Testis (tissue), 5 donors: Measurements from ENCODE around the gene COQ6. TPM values are rescaled to one million over a fixed set of nuclear protein-coding genes. Genes with fewer than 3 reads are reported as not detected.
"Not testable (repeated sequence)": the region's sequence is repeated elsewhere in the genome, so short reads cannot be mapped to it uniquely, and the experiment has no call there.

ENCODE experiments used
- DNase-seq: peaks from one replicate; pipeline ENCODE4 v3.0.0-alpha.2; 2019
- H3K27ac ChIP-seq, 2 donors: fragments of 200-600 bp; sonication (generic); one replicate each; pipeline ENCODE4 v1.5.1; 2019
- H3K27me3 ChIP-seq: fragments of 200-600 bp; sonication (generic); one replicate; pipeline ENCODE4 v1.5.1; 2019
- H3K36me3 ChIP-seq: fragments of 200-600 bp; sonication (generic); one replicate; pipeline ENCODE4 v1.5.1; 2017; ENCODE audit warnings: low read depth; ENCODE audit errors: missing control alignments
- H3K4me1 ChIP-seq: fragments of 200-600 bp; sonication (generic); one replicate; pipeline ENCODE4 v1.5.1; 2019
- H3K4me3 ChIP-seq, 2 donors: fragments of 200-600 bp; sonication (generic); one replicate each; pipeline ENCODE4 v1.5.1; 2017 to 2019
- H3K9me3 ChIP-seq: fragments of 200-600 bp; sonication (generic); one replicate; pipeline ENCODE4 v1.5.1; 2017
- POLR2A ChIP-seq: fragments of 450-650 bp; IDR thresholded peaks from one replicate; pipeline ENCODE4 v1.6.1; 2017; ENCODE audit warnings: antibody characterized with exemption, mild to moderate bottlenecking, moderate library complexity
- WGBS, 2 donors: methylation state at CpG; one replicate each; pipeline ENCODE4 v1.1.5; 2018; 5-methylcytosine and 5-hydroxymethylcytosine counted together
- intact Hi-C: fragments of 100-400 bp; cut with DNase I; formaldehyde crosslinking; loops from one replicate; pipeline ENCODE4 v1.15.1; 2023; ENCODE audit warnings: low total_unique reads
- long read RNA-seq, 2 donors: transcript quantifications; one replicate each; lab custom pipeline, GENCODE V29; 2026
- polyA plus RNA-seq: library from polyadenylated mRNA; stranded (reverse); fragments of 350-450 nt; fragmentation: Illumina TruSeq; extraction: RNeasy Lipid Tissue Mini Kit (QIAGEN cat#74804); gene quantifications from one replicate; pipeline ENCODE4 v1.2.3, GENCODE V29; 2014; ENCODE audit warnings: low read depth, low replicate concordance; ENCODE audit not compliant: insufficient read depth
- total RNA-seq, 2 donors: library from RNA; depleted of rRNA; stranded (reverse); fragments of >200 nt; gene quantifications; one replicate each; pipeline ENCODE4 v1.2.3, GENCODE V29; 2016
- TF ChIP-seq, protein P1 (sequence below), 3 experiments: fragments of 450-650 bp in 2 of 3; fragments of 200-600 bp in 1 of 3; sonication (generic) in 1 of 3; IDR thresholded peaks; one replicate each; pipeline ENCODE4 v1.5.1; 2016 to 2019; ENCODE audit warnings: antibody characterized with exemption in 3 of 3, mild to moderate bottlenecking in 2 of 3, moderate library complexity in 1 of 3

COQ6 gene
- total RNA-seq, result 10 to 100 TPM; 61.0 to 69.8 TPM
- polyA plus RNA-seq, result 66.2 TPM
- long read RNA-seq, donor 1, transcript COQ6-201 (12 exons, 2,118 nt), result major isoform, 9 of 10 reads
- long read RNA-seq, donor 1, partial matches to known transcripts, result 0 of 10 reads
- long read RNA-seq, donor 1, other reads (novel, unspliced or antisense), result 0 of 10 reads
- long read RNA-seq, donor 2, transcript COQ6-201 (12 exons, 2,118 nt), result major isoform, 8 of 9 reads
- long read RNA-seq, donor 2, partial matches to known transcripts, result 0 of 9 reads
- long read RNA-seq, donor 2, other reads (novel, unspliced or antisense), result 0 of 9 reads

DNA sequence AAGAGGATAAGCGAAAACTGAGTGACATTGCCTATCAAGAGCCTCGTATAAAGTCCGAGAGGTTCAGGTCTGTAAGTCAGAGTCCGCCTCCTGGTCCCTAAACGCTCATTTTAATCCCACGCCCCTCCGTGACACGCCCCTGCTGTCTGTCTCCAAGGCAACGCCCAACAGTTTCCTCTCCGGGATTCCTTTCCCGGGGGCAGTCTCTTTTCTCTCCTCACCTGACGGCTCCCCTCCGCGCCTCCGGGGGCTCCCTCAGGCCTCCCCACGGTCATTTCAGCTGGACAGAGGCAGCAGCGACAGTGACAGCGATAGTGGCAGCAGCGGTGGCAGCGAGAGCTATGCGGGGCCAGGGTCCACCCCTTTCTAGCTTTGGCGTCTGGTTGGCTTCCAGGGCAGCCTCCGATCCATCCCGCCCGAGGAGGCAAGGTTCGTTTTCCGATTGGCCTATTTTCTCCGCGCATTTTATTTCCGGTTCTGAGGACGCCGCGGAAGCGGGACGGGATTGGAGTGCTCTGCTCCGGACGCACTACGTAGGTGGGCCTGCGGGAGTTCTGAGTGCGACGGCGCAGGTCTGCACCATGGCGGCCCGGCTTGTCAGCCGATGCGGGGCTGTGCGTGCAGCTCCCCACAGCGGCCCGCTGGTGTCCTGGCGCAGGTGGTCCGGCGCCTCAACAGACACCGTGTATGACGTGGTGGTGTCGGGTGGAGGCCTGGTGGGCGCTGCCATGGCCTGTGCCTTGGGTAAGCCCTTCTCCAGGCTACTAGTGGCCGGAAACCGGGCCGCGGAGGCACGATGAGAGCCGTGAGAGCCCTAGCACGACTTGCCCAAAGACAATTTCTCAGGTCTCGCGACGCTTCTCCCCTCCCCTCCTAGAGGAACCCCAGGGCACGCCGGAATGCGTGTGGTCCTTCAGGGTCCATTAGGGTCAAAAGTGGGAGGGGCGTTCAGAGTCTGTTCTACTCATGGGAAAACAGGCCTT is at the start of gene COQ6, which contains the start of gene FAM161B:
TSS of gene COQ6 (plus strand) at position 551 of the 983 bp plus-strand sequence. CDS start at position 582, 31 bp downstream.
TSS of gene FAM161B (minus strand) at position 343 of the 983 bp plus-strand sequence. CDS start at position 275, 68 bp downstream.
- H3K4me3 ChIP-seq, result peak within 1 kb of the TSS; percentile 72 to 92
- H3K36me3 ChIP-seq, result no peaks in the 10 kb centered on the region
- intact Hi-C loops, result no loop called here
- no peaks in the 10 kb centered on the region for H3K9me3 ChIP-seq
- DNase-seq, result peak; percentile 97
- H3K27ac ChIP-seq, result peak within 1 kb of the TSS; percentile 83 to 87
- H3K4me1 ChIP-seq, result no peaks in the 10 kb centered on the region
- TF ChIP-seq, protein P1, sequence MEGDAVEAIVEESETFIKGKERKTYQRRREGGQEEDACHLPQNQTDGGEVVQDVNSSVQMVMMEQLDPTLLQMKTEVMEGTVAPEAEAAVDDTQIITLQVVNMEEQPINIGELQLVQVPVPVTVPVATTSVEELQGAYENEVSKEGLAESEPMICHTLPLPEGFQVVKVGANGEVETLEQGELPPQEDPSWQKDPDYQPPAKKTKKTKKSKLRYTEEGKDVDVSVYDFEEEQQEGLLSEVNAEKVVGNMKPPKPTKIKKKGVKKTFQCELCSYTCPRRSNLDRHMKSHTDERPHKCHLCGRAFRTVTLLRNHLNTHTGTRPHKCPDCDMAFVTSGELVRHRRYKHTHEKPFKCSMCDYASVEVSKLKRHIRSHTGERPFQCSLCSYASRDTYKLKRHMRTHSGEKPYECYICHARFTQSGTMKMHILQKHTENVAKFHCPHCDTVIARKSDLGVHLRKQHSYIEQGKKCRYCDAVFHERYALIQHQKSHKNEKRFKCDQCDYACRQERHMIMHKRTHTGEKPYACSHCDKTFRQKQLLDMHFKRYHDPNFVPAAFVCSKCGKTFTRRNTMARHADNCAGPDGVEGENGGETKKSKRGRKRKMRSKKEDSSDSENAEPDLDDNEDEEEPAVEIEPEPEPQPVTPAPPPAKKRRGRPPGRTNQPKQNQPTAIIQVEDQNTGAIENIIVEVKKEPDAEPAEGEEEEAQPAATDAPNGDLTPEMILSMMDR (IDR thresholded peaks at IDR 0.05), result peak in 2 of 3 experiments; percentile 29 to 58
- no peak for TF ChIP-seq POLR2A
- 0 to 2% methylated on average over 20 to 69 of the region's 70 CpGs for WGBS, 2 donors
- no peaks in the 10 kb centered on the region for H3K27me3 ChIP-seq

DNA sequence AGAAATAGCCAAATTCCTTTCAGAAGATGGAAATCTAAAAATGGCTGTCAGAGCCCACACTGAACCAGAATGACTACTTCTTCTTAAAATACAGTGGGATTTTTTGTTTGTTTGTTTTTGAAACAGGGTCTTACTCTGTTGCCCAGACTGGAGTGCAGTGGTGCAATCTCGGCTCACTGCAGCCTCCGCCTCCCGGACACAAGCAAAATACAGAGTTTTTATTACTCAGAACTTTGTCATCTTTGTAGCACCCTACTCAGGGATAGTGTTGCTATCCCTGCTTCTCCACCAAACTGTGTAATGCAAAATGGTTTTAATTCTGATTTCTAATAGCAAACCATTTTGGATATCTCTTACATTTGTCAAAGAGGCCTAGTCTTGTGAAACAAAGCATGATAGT is 47.1 kb upstream of the COQ6 start:
- intact Hi-C loops, result no loop called here
- Histone ChIP-seq H3K9me3 (no peaks in the 10 kb centered on the region), H3K27me3 (no peaks in the 10 kb centered on the region), H3K4me3 (no peak overlapping the region), H3K4me1 (peaks cover 7% of the 10 kb centered on the region), H3K27ac (no peak overlapping the region), H3K36me3 (no peaks in the 10 kb centered on the region)
- DNase-seq, result no peak
- TF ChIP-seq, protein P1 (IDR thresholded peaks at IDR 0.05), result no peak
- no peak for TF ChIP-seq POLR2A
- WGBS, 2 donors, result 64 to 94% methylated on average over 3 of the region's 3 CpGs

DNA sequence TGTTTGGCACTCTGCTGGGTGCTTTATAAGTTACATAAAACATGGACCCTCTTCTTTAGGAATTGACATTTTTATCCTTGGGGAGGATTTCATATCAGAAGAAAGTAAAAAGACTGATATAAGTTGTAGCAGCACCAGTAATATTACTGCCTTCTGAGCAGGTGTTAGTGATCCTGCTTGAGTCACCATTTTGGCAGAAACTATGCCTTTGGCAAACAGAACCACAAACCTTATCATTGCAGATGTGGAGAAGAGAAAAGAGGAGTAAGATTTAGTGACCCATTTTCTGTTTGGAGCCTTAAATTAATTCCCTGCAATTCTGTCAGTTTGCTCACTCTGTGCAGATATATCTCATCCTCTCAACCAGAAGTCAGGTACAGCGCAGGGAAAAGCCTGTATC is 40.4 kb upstream of the COQ6 start:
- Histone ChIP-seq H3K36me3 (no peaks in the 10 kb centered on the region), H3K9me3 (no peaks in the 10 kb centered on the region), H3K27ac (peak overlapping the region in 1 of 2 donors; percentile 18), H3K4me1 (peaks cover 23% of the 10 kb centered on the region), H3K27me3 (no peaks in the 10 kb centered on the region), H3K4me3 (no peak overlapping the region)
- TF ChIP-seq POLR2A, result no peak
- no peak for DNase-seq
- WGBS, 2 donors, result 55 to 74% methylated on average over 1 of the region's 1 CpG
- intact Hi-C loops, result no loop called here

DNA sequence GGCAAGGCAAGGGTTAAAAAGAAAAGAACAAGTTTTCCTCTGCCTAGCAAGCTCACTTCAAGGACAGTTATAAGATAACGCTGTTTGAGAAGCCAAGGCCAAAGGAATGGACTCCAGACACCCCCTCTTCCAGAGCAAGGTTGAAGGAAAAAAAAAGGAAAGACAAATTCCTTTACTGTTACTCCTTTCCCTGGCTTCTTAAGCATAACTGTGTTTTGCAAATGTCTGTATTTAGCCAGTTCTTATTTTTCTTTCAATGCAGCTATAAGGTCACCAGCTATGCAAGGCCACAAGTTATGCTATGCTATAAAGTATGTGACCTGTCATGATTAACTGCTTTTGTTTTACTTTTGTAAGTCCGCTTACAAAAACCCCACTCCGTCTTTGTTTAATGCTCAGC is 36.8 kb upstream of the COQ6 start:
- H3K9me3 ChIP-seq, result no peaks in the 10 kb centered on the region
- TF ChIP-seq, protein P1 (IDR thresholded peaks at IDR 0.05), result no peak
- no peak for TF ChIP-seq POLR2A
- H3K27me3 ChIP-seq, result no peaks in the 10 kb centered on the region
- H3K4me1 ChIP-seq, result peaks cover 23% of the 10 kb centered on the region
- peak overlapping the region in 1 of 2 donors; percentile 6 for H3K27ac ChIP-seq
- 30 to 57% methylated on average over 3 of the region's 3 CpGs for WGBS, 2 donors
- no peak for DNase-seq
- intact Hi-C loops, result no loop called here
- H3K36me3 ChIP-seq, result no peaks in the 10 kb centered on the region
- no peak overlapping the region for H3K4me3 ChIP-seq

DNA sequence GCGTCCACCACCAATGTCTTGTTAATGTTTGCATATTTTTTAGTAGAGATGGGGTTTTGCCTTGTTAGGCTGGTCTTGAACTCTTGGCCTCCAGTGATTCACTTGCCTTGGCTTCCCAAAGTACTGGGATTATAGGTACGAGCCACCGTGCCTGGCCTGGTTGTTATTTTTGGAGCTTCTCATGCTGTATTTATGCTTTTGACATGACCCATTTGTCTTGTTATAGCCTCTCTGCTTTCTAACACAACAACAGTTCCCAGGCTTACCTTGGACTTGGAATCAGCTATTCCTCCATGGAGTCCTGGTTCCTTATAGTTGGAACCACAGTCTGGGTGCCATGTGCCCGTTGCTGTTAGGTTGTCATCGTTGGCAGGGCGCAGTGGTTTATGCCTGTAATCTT is 33.8 kb upstream of the COQ6 start:
- Histone ChIP-seq H3K27me3 (no peaks in the 10 kb centered on the region), H3K4me1 (peaks cover 10% of the 10 kb centered on the region), H3K4me3 (no peak overlapping the region), H3K36me3 (no peaks in the 10 kb centered on the region), H3K27ac (no peak overlapping the region), H3K9me3 (no peaks in the 10 kb centered on the region)
- DNase-seq, result no peak
- intact Hi-C loops, result no loop called here
- WGBS, 2 donors, result 89 to 91% methylated on average over 6 of the region's 6 CpGs
- TF ChIP-seq, protein P1 (IDR thresholded peaks at IDR 0.05), result no peak
- no peak for TF ChIP-seq POLR2A

DNA sequence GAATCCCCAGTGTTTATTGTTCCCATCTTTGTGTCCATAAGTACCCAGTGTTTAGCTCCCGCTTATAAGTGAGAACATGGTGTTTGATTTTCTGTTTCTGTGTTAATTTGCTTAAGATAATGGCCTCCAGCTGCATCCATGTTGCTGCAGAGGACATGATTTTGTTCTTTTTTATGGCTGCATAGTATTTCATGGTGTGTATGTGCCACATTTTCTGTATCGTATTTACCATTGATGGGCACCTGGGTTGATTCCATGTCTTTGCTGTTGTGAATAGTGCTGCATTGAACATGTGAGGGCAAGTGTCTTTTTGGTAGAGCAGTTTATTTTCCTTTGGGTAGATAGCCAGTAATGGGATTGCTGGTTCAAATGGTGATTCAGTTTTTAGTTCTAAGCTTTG is 30.6 kb upstream of the COQ6 start:
- H3K27me3 ChIP-seq, H3K9me3 ChIP-seq, DNase-seq, H3K4me1 ChIP-seq, H3K36me3 ChIP-seq, intact Hi-C loops, H3K4me3 ChIP-seq, H3K27ac ChIP-seq: not testable (repeated sequence)
- 95 to 97% methylated on average over 2 of the region's 2 CpGs for WGBS, 2 donors
